GM10847 (cell line): ENCODE results near the gene TNP1.

Source experiments
- POLR2A ChIP-seq: IDR thresholded peaks from 2 replicates; pipeline ENCODE4 v1.6.1; 2011; ENCODE audit not compliant: insufficient read length; ENCODE audit errors: extremely low read depth

TNP1 gene

GRCh38 chr2:216860426-216861137 lies 718 bp upstream of the TNP1 start:
- no peak for TF ChIP-seq POLR2A

GRCh38 chr2:216858312-216858711 lies 1.6 kb downstream of the TNP1 start:
- no peak for TF ChIP-seq POLR2A

- TF ChIP-seq POLR2A, result no peak
These were observed 2.7 kb downstream of the TNP1 start for GRCh38 chr2:216857131-216857550.

GRCh38 chr2:216856406-216857065 lies 3.3 kb downstream of the TNP1 start:
- no peak for TF ChIP-seq POLR2A

- TF ChIP-seq POLR2A, result no peak
These were observed 4.3 kb downstream of the TNP1 start for GRCh38 chr2:216855605-216856004.

GRCh38 chr2:216855079-216855478 lies 4.8 kb downstream of the TNP1 start:
- TF ChIP-seq POLR2A, result no peak

- no peak for TF ChIP-seq POLR2A
These were observed 8.3 kb downstream of the TNP1 start for GRCh38 chr2:216851486-216852090.

- TF ChIP-seq POLR2A, result no peak
These were observed 9.1 kb downstream of the TNP1 start for GRCh38 chr2:216850665-216851322.

- no peak for TF ChIP-seq POLR2A
These were observed 9.9 kb downstream of the TNP1 start for GRCh38 chr2:216849987-216850386.

GRCh38 chr2:216845426-216845825 lies 14.4 kb downstream of the TNP1 start:
- no peak for TF ChIP-seq POLR2A

- no peak for TF ChIP-seq POLR2A
These were observed 17.2 kb downstream of the TNP1 start for GRCh38 chr2:216842636-216843035.

- no peak for TF ChIP-seq POLR2A
These were observed 20.2 kb downstream of the TNP1 start for GRCh38 chr2:216839688-216840087.

- TF ChIP-seq POLR2A, result no peak
These were observed 21.7 kb downstream of the TNP1 start for GRCh38 chr2:216838151-216838550.

GRCh38 chr2:216837740-216838139 lies 22.1 kb downstream of the TNP1 start:
- no peak for TF ChIP-seq POLR2A

- TF ChIP-seq POLR2A, result no peak
These were observed 26.8 kb downstream of the TNP1 start for GRCh38 chr2:216833061-216833460.

GRCh38 chr2:216830346-216830745 lies 29.5 kb downstream of the TNP1 start:
- TF ChIP-seq POLR2A, result no peak
